Colonic mucosa (tissue), 4 donors: Measurements from ENCODE around the gene RWDD1. TPM values are rescaled to one million over a fixed set of nuclear protein-coding genes. Genes with fewer than 3 reads are reported as not detected.
A peak's percentile ranks its signal among the peaks of the same experiment; 100 is the strongest.

Experiments used
- DNase-seq: peaks from one replicate; pipeline ENCODE4 v3.0.0-alpha.2; 2020
- H3K27ac ChIP-seq: fragments of 200-600 bp; one replicate; pipeline ENCODE4 v1.8.0; 2021
- H3K27me3 ChIP-seq: fragments of 200-600 bp; one replicate; pipeline ENCODE4 v1.8.0; 2021
- H3K36me3 ChIP-seq: fragments of 200-600 bp; one replicate; pipeline ENCODE4 v1.8.0; 2021
- H3K4me1 ChIP-seq: fragments of 200-600 bp; one replicate; pipeline ENCODE4 v1.8.0; 2021; ENCODE audit warnings: mild to moderate bottlenecking
- H3K4me3 ChIP-seq: fragments of 200-600 bp; one replicate; pipeline ENCODE4 v1.8.0; 2021
- H3K9ac ChIP-seq, 2 donors: one replicate each; pipeline ENCODE4 v1.7.0; 2013; ENCODE audit warnings: control low read depth in 2 of 2, low read depth in 2 of 2, low read length in 2 of 2
- H3K9me3 ChIP-seq: fragments of 200-600 bp; one replicate; pipeline ENCODE4 v1.8.0; 2021
- CTCF ChIP-seq: fragments of 200-600 bp; IDR thresholded peaks from one replicate; pipeline ENCODE4 v1.8.0; 2022; ENCODE audit warnings: antibody characterized with exemption, mild to moderate bottlenecking
- intact Hi-C: fragments of 100-400 bp; cut with DNase I; formaldehyde crosslinking; loops from one replicate; pipeline ENCODE4 v1.14.1; 2022
- total RNA-seq, 2 donors: library from RNA; stranded (reverse); fragmentation: NEBNext Ultra II Directional in 1 of 2; extraction: Animal tissue kit (Norgen Biotek cat#: 25700) in 1 of 2; gene quantifications; one replicate each; pipeline ENCODE4 v1.2.1, GENCODE V29; 2021
- donor health status: healthy.
- donor health status: DM: no; HTN: no; CAD: no.
- donor health status: DM: no; HTN: no; CAD: no.

Gene RWDD1
- total RNA-seq, 2 donors from 2014 or later, result 27.4 to 30.8 TPM

DNA sequence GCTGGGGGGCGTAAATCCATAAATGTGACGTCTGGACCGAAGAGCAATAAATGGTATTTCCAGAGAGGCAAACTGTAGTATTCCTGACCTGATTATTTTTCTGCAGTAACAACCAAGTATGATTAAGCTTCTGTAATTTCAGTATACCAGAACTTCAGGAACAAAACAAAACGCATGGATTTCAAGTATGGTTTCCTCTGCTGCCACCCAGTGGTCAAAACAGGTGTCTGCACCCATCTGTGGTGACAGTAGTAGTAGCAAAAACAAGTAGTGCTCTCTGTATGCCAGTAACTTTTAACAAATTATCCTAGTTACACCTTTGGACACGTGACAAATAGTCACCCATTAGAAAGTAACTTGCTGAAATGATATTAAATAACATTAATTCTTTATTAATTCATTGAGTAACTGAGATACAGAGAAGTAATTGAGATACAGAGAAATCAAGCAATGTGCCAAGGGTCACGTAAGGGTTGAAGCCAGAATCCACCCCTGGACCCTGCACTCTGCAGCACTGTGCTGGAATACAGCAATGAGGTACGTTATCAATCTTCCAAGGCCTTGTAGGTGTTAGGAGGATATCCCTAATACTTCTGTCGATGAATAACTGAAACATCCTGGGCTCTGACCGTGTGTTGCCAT is 9.8 kb upstream of the RWDD1 start:
- TF ChIP-seq CTCF, result peak; percentile 95
- Histone ChIP-seq H3K27ac (no peak overlapping the region), H3K9ac (no peak overlapping the region), H3K4me3 (no peak overlapping the region), H3K4me1 (no peaks in the 10 kb centered on the region), H3K27me3 (no peaks in the 10 kb centered on the region), H3K36me3 (no peaks in the 10 kb centered on the region), H3K9me3 (no peaks in the 10 kb centered on the region)
- peak; percentile 79 for DNase-seq
- intact Hi-C loops, result no loop called here

DNA sequence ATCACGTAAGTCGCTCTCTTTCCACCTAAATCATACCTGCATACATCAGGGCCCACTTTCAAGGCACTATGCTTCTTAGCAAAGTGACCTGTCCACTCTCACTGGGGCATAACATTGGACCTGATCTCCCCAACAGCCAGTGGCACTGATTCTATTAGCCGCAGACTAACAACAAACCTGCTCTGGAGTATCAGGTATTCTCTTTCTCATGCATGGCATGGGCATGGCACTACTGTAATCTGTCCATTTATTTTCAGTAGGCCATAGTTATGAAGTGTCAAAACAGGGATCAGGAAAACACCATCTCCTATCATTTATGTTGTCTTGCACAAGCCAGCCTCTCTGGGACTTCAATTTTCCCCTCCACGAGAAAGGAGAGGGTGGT is 9.3 kb upstream of the RWDD1 start:
- DNase-seq, result no peak
- Histone ChIP-seq H3K27ac (no peak overlapping the region), H3K9ac (no peak overlapping the region), H3K36me3 (no peaks in the 10 kb centered on the region), H3K4me3 (no peak overlapping the region), H3K27me3 (no peaks in the 10 kb centered on the region), H3K9me3 (no peaks in the 10 kb centered on the region), H3K4me1 (no peaks in the 10 kb centered on the region)
- intact Hi-C loops, result no loop called here
- TF ChIP-seq CTCF, result no peak

GRCh38 chr6:116562614-116563013 is 8.7 kb upstream of the RWDD1 start:
- no peak overlapping the region for H3K4me3 ChIP-seq
- H3K36me3 ChIP-seq, result no peaks in the 10 kb centered on the region
- no peak overlapping the region for H3K9ac ChIP-seq
- no peaks in the 10 kb centered on the region for H3K4me1 ChIP-seq
- H3K27ac ChIP-seq, result no peak overlapping the region
- H3K9me3 ChIP-seq, result no peaks in the 10 kb centered on the region
- H3K27me3 ChIP-seq, result no peaks in the 10 kb centered on the region
- DNase-seq, result no peak
- intact Hi-C loops, result no loop called here
- TF ChIP-seq CTCF, result no peak

GRCh38 chr6:116563830-116564229 is 7.5 kb upstream of the RWDD1 start:
- Histone ChIP-seq H3K4me1 (no peaks in the 10 kb centered on the region), H3K9me3 (no peaks in the 10 kb centered on the region), H3K27me3 (no peaks in the 10 kb centered on the region), H3K9ac (no peak overlapping the region), H3K4me3 (no peak overlapping the region), H3K27ac (no peak overlapping the region), H3K36me3 (no peaks in the 10 kb centered on the region)
- no peak for DNase-seq
- no peak for TF ChIP-seq CTCF
- intact Hi-C loops, result loop anchor here (2.0 kb wide), 1 partner anchor 277 kb away; no protein-coding TSS in a partner anchor

DNA sequence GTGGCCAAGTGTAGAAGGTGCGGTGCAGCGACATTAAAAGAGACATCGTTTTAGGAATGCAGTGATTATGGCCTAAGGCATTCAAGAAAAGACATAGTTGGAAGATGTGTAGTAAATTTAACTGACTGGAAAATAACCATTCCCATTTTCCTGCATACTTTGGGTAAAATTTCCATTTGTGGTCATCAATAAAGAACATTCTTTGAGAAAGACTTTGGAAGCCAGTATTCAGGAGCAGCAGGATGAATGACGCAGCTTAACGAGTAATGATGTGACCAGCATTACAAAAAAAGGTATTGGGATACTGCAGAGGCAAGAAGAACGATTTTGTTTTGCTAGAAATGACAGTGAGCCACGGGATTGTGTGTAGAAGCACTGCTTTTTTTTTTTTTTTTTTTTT is 7.0 kb upstream of the RWDD1 start:
- Histone ChIP-seq H3K27me3 (no peaks in the 10 kb centered on the region), H3K9me3 (no peaks in the 10 kb centered on the region), H3K36me3 (no peaks in the 10 kb centered on the region), H3K4me1 (no peaks in the 10 kb centered on the region), H3K9ac (no peak overlapping the region), H3K27ac (no peak overlapping the region), H3K4me3 (no peak overlapping the region)
- no peak for TF ChIP-seq CTCF
- no peak for DNase-seq
- intact Hi-C loops, result loop anchor here (2.0 kb wide), 1 partner anchor 278 kb away; no protein-coding TSS in a partner anchor
